ENCODE results near the gene KRT78. TPM values are rescaled to one million over a fixed set of nuclear protein-coding genes. Genes with fewer than 3 reads are reported as not detected.

KRT78 gene
- total RNA-seq, 1 donor from 2014 or later, result not detected

DNA sequence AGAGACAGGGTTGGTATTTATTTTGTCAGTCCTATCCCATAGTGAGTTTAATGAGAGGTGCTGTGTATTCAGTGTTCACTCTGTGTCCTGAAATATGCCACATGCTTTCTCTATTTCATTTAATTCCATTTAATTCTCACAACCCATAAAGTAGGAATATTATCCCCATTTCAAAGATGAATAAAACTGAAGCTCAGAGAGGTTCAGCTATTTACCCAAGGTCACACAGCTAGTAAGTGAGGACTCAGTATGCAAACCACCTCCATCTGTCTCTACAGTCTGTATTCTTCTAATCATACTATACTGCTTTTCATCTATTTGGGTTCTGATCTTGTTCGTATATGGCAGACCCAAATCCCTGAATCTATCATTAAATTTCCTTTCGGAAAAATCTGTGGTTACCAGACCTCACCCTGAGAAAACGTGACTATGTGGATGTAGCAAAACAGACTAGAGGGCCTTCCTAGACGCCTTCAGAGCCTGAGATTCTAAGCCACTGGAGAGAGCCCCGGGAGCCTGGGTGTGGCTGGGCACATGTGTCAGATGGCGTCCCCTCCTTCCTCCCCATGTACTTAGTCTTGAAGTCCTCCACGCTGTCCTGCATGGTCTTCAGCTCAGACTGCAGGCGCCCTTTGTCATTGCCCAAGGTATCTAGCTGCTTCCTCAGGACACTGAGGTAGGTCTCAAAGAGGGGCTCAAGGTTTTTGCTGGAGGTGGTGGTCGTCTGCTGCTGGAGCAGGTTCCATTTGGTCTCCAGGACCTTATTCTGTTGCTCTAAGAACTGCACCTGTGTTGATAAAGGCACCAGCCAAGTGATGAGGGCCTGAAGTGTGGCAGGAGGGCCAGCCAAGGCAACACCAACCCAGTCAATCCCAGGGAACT is 37.4 kb downstream of the KRT78 start:
- Mint-ChIP-seq H3K36me3 (ENCODE audit: low read depth) (no peaks in the 10 kb centered on the region), H3K9me3 (no peaks in the 10 kb centered on the region), H3K27ac (no peak overlapping the region), H3K4me3 (no peak overlapping the region), H3K27me3 (peaks cover 5% of the 10 kb centered on the region), H3K4me1 (no peaks in the 10 kb centered on the region)
- no peak for DNase-seq
- intact Hi-C loops (cut with micrococcal nuclease), result no loop called here

GRCh38 chr12:52810554-52810953 is 38.2 kb downstream of the KRT78 start:
- H3K9me3 Mint-ChIP-seq, result no peaks in the 10 kb centered on the region
- H3K27me3 Mint-ChIP-seq, result peaks cover 5% of the 10 kb centered on the region
- no peaks in the 10 kb centered on the region for H3K4me1 Mint-ChIP-seq
- intact Hi-C loops (cut with micrococcal nuclease), result no loop called here
- no peak overlapping the region for H3K27ac Mint-ChIP-seq
- DNase-seq, result no peak
- H3K4me3 Mint-ChIP-seq, result no peak overlapping the region
- H3K36me3 Mint-ChIP-seq (ENCODE audit: low read depth), result no peaks in the 10 kb centered on the region

GRCh38 chr12:52809166-52809565 is 39.6 kb downstream of the KRT78 start:
- DNase-seq, result no peak
- Mint-ChIP-seq H3K4me1 (no peaks in the 10 kb centered on the region), H3K36me3 (ENCODE audit: low read depth) (no peaks in the 10 kb centered on the region), H3K4me3 (no peak overlapping the region), H3K27me3 (peaks cover 3% of the 10 kb centered on the region), H3K27ac (no peak overlapping the region), H3K9me3 (no peaks in the 10 kb centered on the region)
- intact Hi-C loops (cut with micrococcal nuclease), result no loop called here

GRCh38 chr12:52808573-52809160 is 40.1 kb downstream of the KRT78 start:
- H3K9me3 Mint-ChIP-seq, result no peaks in the 10 kb centered on the region

GRCh38 chr12:52807544-52808470 is 41.0 kb downstream of the KRT78 start:
- H3K36me3 Mint-ChIP-seq (ENCODE audit: low read depth), result no peaks in the 10 kb centered on the region
- intact Hi-C loops (cut with micrococcal nuclease), result no loop called here
- no peak for DNase-seq
- H3K4me1 Mint-ChIP-seq, result no peaks in the 10 kb centered on the region
- H3K27me3 Mint-ChIP-seq, result peaks cover 3% of the 10 kb centered on the region
- no peak overlapping the region for H3K4me3 Mint-ChIP-seq
- no peak overlapping the region for H3K27ac Mint-ChIP-seq
- H3K9me3 Mint-ChIP-seq, result no peaks in the 10 kb centered on the region

More at GRCh38 chr12:52808573-52809160, 40.1 kb downstream of the KRT78 start:
- Mint-ChIP-seq H3K36me3 (ENCODE audit: low read depth) (no peaks in the 10 kb centered on the region), H3K4me1 (no peaks in the 10 kb centered on the region), H3K4me3 (no peak overlapping the region), H3K27ac (no peak overlapping the region), H3K27me3 (peaks cover 3% of the 10 kb centered on the region)
- DNase-seq, result no peak
- intact Hi-C loops (cut with micrococcal nuclease), result no loop called here

GRCh38 chr12:52806821-52807543 is 41.8 kb downstream of the KRT78 start:
- Mint-ChIP-seq H3K36me3 (ENCODE audit: low read depth) (no peaks in the 10 kb centered on the region), H3K27ac (no peak overlapping the region), H3K9me3 (no peaks in the 10 kb centered on the region), H3K4me1 (no peaks in the 10 kb centered on the region), H3K4me3 (no peak overlapping the region), H3K27me3 (peaks cover 3% of the 10 kb centered on the region)
- DNase-seq, result no peak
- intact Hi-C loops (cut with micrococcal nuclease), result no loop called here

DNA sequence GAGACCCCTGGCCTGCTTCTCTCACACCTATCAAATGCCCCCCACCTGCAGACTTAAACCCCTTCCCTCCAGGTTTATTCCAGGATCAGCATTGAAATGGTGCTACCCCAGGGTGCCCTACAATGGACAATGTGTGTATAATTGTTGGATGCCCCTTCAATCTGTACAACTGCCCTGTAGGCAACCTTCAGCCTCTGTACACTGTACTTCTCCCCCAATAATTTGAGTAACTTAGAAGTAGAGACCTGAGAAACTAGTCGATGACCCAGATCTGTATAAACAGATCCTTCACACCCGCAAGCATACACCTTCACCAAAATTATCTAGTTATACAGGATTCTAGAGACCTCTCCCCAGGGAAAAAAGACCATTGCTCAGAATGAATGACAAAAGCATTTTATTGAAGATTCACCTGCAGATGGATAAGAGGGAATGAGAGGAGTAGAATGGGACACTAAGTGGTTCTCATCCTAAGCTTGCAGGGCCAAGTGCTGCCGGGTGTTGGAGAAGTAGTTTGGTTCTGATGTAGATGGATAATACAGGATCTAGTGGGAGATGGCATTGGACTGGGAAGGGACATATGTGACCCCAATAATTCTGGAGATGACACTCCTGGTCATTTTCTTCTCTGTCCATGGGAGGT is 42.5 kb downstream of the KRT78 start:
- no peaks in the 10 kb centered on the region for H3K9me3 Mint-ChIP-seq
- intact Hi-C loops (cut with micrococcal nuclease), result no loop called here
- DNase-seq, result no peak
- no peaks in the 10 kb centered on the region for H3K4me1 Mint-ChIP-seq
- no peak overlapping the region for H3K27ac Mint-ChIP-seq
- H3K27me3 Mint-ChIP-seq, result peaks cover 3% of the 10 kb centered on the region
- H3K36me3 Mint-ChIP-seq (ENCODE audit: low read depth), result no peaks in the 10 kb centered on the region
- H3K4me3 Mint-ChIP-seq, result no peak overlapping the region

DNA sequence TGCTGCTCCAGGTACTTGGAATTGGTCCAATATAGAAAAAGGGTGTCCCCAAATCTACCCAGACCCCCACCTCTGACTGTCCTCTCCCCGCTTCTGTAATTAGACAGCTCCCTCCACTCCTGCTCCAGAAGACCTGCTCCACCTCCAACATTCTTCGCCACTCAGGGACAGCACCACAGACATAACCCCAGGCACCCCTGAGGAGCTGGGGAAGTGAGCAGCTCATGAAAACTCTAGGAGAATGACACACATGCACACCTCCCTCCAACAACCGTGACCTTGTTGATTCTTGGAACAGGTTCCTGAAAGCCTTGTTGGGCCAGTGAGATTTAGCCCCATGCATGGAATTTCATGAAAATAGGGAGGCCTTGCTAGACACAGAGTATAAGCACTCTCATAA is 43.1 kb downstream of the KRT78 start:
- H3K27ac Mint-ChIP-seq, result no peak overlapping the region

GRCh38 chr12:52805000-52805399 is 43.8 kb downstream of the KRT78 start:
- no peaks in the 10 kb centered on the region for H3K27me3 Mint-ChIP-seq
- no peak overlapping the region for H3K27ac Mint-ChIP-seq
- H3K4me1 Mint-ChIP-seq, result no peaks in the 10 kb centered on the region
- no peaks in the 10 kb centered on the region for H3K36me3 Mint-ChIP-seq (ENCODE audit: low read depth)
- DNase-seq, result no peak
- no peak overlapping the region for H3K4me3 Mint-ChIP-seq
- intact Hi-C loops (cut with micrococcal nuclease), result no loop called here
- no peaks in the 10 kb centered on the region for H3K9me3 Mint-ChIP-seq

More for the DNA sequence above, 43.1 kb downstream of the KRT78 start:
- Mint-ChIP-seq H3K9me3 (no peaks in the 10 kb centered on the region), H3K27me3 (peaks cover 2% of the 10 kb centered on the region), H3K4me1 (no peaks in the 10 kb centered on the region), H3K36me3 (ENCODE audit: low read depth) (no peaks in the 10 kb centered on the region), H3K4me3 (no peak overlapping the region)
- intact Hi-C loops (cut with micrococcal nuclease), result no loop called here
- no peak for DNase-seq

- Mint-ChIP-seq H3K36me3 (ENCODE audit: low read depth) (no peaks in the 10 kb centered on the region), H3K27me3 (no peaks in the 10 kb centered on the region), H3K4me3 (no peak overlapping the region), H3K27ac (no peak overlapping the region), H3K9me3 (no peaks in the 10 kb centered on the region), H3K4me1 (no peaks in the 10 kb centered on the region)
- no peak for DNase-seq
- intact Hi-C loops (cut with micrococcal nuclease), result no loop called here
These were observed 46.4 kb downstream of the KRT78 start for GRCh38 chr12:52802442-52802841.

DNA sequence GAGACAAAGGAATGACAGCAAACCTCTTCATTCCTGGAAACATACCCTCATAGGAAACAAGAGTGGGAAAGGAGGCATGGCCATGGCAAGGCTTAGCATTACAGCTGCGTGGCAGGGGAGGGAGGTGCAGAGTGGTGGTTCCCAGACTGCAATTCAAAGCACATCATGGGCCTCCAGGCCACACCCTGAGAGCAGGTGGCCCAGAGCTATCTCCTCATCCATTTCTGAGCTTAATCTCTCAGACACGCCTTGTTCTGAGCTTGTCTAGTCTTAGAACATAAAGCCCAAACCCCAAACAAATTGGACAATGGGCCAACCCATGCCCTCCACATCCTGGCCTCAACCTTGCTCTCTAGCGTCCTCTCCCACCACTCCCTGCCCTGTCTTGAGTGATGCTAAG is 47.0 kb downstream of the KRT78 start:
- Mint-ChIP-seq H3K4me3 (no peak overlapping the region), H3K9me3 (no peaks in the 10 kb centered on the region), H3K4me1 (no peaks in the 10 kb centered on the region), H3K36me3 (ENCODE audit: low read depth) (no peaks in the 10 kb centered on the region), H3K27ac (no peak overlapping the region), H3K27me3 (no peaks in the 10 kb centered on the region)
- no peak for DNase-seq
- intact Hi-C loops (cut with micrococcal nuclease), result no loop called here

DNA sequence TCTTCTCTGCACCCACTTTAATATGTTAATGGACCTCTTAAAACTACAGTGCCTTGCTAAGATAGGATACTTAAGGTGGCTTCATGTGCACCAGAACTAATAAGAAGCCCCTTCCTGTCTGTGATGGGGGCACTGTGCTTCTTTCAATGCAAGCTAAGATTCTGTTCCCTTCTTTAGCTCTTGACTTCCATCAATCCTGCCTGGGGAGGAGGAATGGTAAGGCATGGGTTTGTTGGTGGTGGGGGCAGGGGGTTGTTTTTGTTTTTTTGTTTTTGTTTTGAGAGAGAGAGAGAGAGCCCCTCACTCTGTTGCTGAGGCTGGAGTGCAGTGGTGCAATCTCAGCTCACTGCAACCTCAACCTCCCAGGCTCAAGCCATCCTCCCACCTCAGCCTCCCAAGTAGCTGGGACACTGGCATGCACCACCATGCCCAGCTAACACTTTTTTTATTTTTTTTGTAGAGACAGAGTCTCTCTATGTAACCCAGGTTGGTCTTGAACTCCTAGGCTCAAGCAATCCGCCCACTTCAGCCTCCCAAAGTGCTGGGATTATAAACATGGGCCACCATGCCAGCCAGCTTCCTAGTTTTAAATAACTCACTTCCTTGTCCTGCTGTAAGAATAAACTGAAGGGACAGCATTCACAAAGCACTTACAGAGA is 48.4 kb downstream of the KRT78 start:
- no peak for DNase-seq
- H3K36me3 Mint-ChIP-seq (ENCODE audit: low read depth), result no peaks in the 10 kb centered on the region
- no peaks in the 10 kb centered on the region for H3K4me1 Mint-ChIP-seq
- no peaks in the 10 kb centered on the region for H3K9me3 Mint-ChIP-seq
- no peak overlapping the region for H3K27ac Mint-ChIP-seq
- no peak overlapping the region for H3K4me3 Mint-ChIP-seq
- intact Hi-C loops (cut with micrococcal nuclease), result no loop called here
- H3K27me3 Mint-ChIP-seq, result no peaks in the 10 kb centered on the region

Measured in activated CD4-positive, alpha-beta T cell treated with anti-CD3 and anti-CD28 coated beads, Interleukin-2, amount 10 ng/mL, durations not matched to agents 24 days and 14 days (primary cell).